Mesendoderm (in vitro differentiated cells): Measurements from ENCODE around the gene SRF.

ENCODE experiments used
- DNase-seq: peaks from one replicate; pipeline ENCODE4 v3.0.0; 2013
- H2AK5ac ChIP-seq: 2 replicates; pipeline ENCODE4 v1.6.1; 2013; ENCODE audit warnings: low read length, inconsistent platforms
- H2BK120ac ChIP-seq: 2 replicates; pipeline ENCODE4 v1.6.1; 2013; ENCODE audit warnings: low read depth, mild to moderate bottlenecking, low read length, moderate library complexity, mixed read lengths
- H2BK15ac ChIP-seq: replicated peaks from 2 replicates; pipeline ENCODE4 v1.6.1; 2013; ENCODE audit warnings: low read depth, mild to moderate bottlenecking, moderate library complexity
- H2BK5ac ChIP-seq: 2 replicates; pipeline ENCODE4 v1.6.1; 2013; ENCODE audit warnings: low read length, inconsistent platforms
- H3K18ac ChIP-seq: 2 replicates; pipeline ENCODE4 v1.6.1; 2013; ENCODE audit warnings: mild to moderate bottlenecking, low read length, mixed read lengths
- H3K23ac ChIP-seq: one replicate; pipeline ENCODE4 v1.6.1; 2013; ENCODE audit warnings: low read length
- H3K27ac ChIP-seq: 2 replicates; pipeline ENCODE4 v1.5.1; 2013; ENCODE audit warnings: low read depth, mild to moderate bottlenecking, inconsistent platforms, low read length, moderate library complexity
- H3K27me3 ChIP-seq: 2 replicates; pipeline ENCODE4 v1.6.1; 2013; ENCODE audit warnings: low read length, control low read depth, mild to moderate bottlenecking, inconsistent platforms; ENCODE audit not compliant: insufficient read depth, poor library complexity
- H3K36me3 ChIP-seq: 2 replicates; pipeline ENCODE4 v1.6.1; 2013; ENCODE audit warnings: low read length, inconsistent platforms; ENCODE audit not compliant: control insufficient read depth, insufficient read depth
- H3K4ac ChIP-seq: one replicate; pipeline ENCODE4 v1.6.1; 2013; ENCODE audit warnings: low read depth, mild to moderate bottlenecking, low read length, moderate library complexity
- H3K4me1 ChIP-seq: 2 replicates; pipeline ENCODE4 v1.6.1; 2013; ENCODE audit warnings: low read depth, low read length, inconsistent platforms; ENCODE audit not compliant: control insufficient read depth
- H3K4me2 ChIP-seq: 2 replicates; pipeline ENCODE4 v1.6.1; 2013; ENCODE audit warnings: low read length
- H3K4me3 ChIP-seq: 2 replicates; pipeline ENCODE4 v1.5.1; 2013; ENCODE audit warnings: mild to moderate bottlenecking, low read length
- H3K56ac ChIP-seq: one replicate; pipeline ENCODE4 v1.6.1; 2013; ENCODE audit warnings: low read length
- H3K79me1 ChIP-seq: 2 replicates; pipeline ENCODE4 v1.6.1; 2013; ENCODE audit warnings: low read length, inconsistent platforms
- H3K79me2 ChIP-seq: 2 replicates; pipeline ENCODE4 v1.6.1; 2013; ENCODE audit warnings: mild to moderate bottlenecking, low read length; ENCODE audit not compliant: control insufficient read depth, insufficient read depth
- H3K9ac ChIP-seq: 2 replicates; pipeline ENCODE4 v1.6.1; 2013; ENCODE audit warnings: low read length, inconsistent platforms
- H4K5ac ChIP-seq: one replicate; pipeline ENCODE4 v1.6.1; 2013; ENCODE audit warnings: low read length
- H4K8ac ChIP-seq: one replicate; pipeline ENCODE4 v1.6.1; 2013; ENCODE audit warnings: low read depth, mild to moderate bottlenecking, control low read depth, low read length, moderate library complexity
- WGBS: extraction: QIAGEN DNeasy Blood & Tissue Kit; methylation state at CpG from one replicate; pipeline ENCODE4 v1.1.7; 2013; ENCODE audit warnings: low lambda C conversion rate, missing lambda C conversion rate; ENCODE audit not compliant: insufficient coverage; ENCODE audit errors: extremely low coverage; 5-methylcytosine and 5-hydroxymethylcytosine counted together

SRF gene

DNA sequence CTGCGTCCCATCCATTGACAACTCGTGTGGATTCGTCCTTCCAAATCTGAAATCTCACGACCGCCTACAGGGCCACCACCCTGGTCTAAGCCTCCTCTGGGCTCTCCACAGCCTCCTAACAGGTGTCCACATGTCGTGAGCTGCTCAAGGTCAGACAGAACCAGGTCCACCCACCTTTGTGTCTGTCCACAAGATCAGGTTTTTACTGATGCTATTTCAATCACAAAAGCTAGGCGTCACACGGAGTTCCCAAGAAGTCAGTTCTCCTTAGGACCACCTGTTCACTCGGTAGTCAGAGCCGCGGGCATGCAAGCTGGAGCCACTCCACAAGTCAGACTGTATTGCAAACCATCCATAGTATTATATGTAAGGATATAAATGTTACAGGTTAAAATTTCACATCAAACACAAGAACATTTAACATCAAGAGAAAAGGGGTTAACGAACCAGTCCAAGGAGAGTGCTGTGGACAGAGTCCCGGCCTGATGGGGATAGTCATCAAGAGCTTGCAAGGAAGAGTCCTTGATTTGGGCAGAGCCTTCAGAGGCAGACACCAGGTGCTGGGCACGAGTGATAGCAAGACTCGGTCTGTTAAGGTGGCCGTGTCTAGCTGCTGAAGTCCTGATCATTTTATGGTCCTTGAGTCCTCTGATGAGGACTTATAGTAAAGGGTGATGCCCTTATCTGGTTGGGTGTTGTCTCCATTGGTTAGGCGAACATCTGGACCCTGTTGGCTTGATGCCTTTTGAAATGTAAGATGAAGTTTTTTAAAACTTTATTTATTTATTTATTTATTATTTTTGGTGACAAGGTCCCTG, 58.9 kb downstream of the SRF start:
- Histone ChIP-seq H3K4me3 (no peak overlapping the region), H3K18ac (no peak overlapping the region), H4K8ac (no peak overlapping the region), H2BK5ac (no peak overlapping the region), H2BK120ac (no peak overlapping the region), H3K79me2 (no peaks in the 10 kb centered on the region), H3K23ac (no peak overlapping the region), H2BK15ac (no peak overlapping the region), H2AK5ac (no peak overlapping the region), H3K79me1 (no peaks in the 10 kb centered on the region), H3K36me3 (no peaks in the 10 kb centered on the region), H3K9ac (peak overlapping the region; percentile 19), H3K4me2 (peak overlapping the region; percentile 37), H3K56ac (peak overlapping the region; percentile 74), H3K4ac (no peak overlapping the region), H3K27me3 (peaks cover 2% of the 10 kb centered on the region), H4K5ac (no peak overlapping the region), H3K4me1 (no peaks in the 10 kb centered on the region), H3K27ac (no peak overlapping the region)
- DNase-seq: no peak
- WGBS: no CpG with 5 or more reads among the region's 17 CpGs

DNA sequence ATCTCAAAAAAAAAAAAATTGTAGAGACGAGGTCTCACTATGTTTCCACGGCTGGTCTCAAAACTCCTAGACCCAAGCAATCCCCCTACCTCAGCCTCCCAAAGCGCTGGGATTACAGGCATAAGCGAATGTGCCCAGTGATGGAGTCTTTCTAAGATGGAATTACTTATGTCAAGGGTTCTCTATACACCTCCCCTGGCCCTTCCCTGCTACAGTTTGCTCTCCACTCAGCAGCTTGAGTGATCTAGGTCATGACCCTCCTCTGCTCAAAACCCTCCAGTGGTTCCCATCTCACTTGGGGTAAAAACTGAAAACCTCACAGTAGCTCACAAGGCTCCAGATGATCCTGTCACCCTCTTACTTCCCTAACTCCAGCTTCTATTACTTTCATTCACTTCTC, 60.0 kb downstream of the SRF start:
- no peak overlapping the region for H3K18ac ChIP-seq

More for the DNA sequence above, 60.0 kb downstream of the SRF start:
- Histone ChIP-seq H3K79me1 (no peaks in the 10 kb centered on the region), H3K27ac (no peak overlapping the region), H2AK5ac (no peak overlapping the region), H3K9ac (no peak overlapping the region), H3K36me3 (no peaks in the 10 kb centered on the region), H3K23ac (no peak overlapping the region), H3K4me1 (no peaks in the 10 kb centered on the region), H3K79me2 (no peaks in the 10 kb centered on the region), H2BK15ac (no peak overlapping the region), H3K4me2 (no peak overlapping the region), H3K56ac (no peak overlapping the region), H4K8ac (no peak overlapping the region), H2BK5ac (no peak overlapping the region), H4K5ac (no peak overlapping the region), H3K27me3 (peaks cover 2% of the 10 kb centered on the region), H2BK120ac (no peak overlapping the region), H3K4me3 (no peak overlapping the region), H3K4ac (no peak overlapping the region)
- no CpG with 5 or more reads among the region's 4 CpGs for WGBS
- no peak for DNase-seq
